TTC549 (cell line): ENCODE data around the gene TKT.

ENCODE experiments used
- FAIRE-seq: peaks from 2 replicates; lab custom pipeline; 2012; peaks lifted over from hg19 to GRCh38; lab: Jason Lieb, UNC

The TKT gene

GRCh38 chr3:53178246-53178645 lies 77.6 kb downstream of the TKT start:
- FAIRE-seq, result no peak

DNA sequence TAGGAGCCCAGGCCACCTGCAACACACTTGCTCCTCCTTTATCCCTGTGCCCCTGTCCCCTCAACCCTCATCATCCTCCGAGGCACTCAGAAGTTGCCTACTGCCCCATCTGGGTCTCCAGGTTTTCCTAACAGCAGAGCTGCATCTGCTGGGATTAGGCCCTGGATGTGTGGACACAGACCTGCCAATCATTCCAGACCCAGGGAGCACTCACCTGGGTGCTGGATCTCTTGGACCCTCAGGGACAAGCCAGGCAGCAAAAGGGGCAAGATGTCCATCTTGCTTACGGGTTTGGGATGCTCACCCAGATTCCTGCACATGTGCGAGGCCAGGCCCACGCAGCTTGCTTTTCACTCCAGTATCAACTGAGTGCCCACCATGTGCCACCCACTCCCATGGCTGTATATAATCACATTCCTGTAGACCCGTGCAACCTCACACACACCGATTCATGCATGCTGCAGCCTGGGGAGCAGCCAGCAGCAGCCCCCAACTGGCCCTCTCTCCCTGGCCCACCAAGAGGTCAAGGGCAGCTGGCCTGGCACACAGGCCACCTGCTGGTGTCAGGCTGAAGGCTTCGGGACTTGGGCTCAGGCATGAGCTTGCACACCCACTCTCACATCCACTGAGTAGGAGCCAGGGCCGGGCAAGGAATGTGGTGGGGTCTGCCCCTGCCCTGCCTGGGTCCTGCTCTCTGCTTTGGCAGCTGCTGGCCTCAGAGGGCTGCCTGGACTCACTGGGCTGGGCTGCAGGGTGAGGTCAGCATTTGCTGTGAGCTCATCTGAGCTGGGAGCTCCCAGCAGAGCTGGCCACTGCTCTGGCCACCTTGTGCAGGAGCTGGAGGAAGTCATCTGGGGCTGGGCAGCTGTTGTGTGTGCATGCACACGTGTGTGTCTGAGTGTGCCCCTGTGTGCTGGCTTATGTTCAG lies 79.9 kb downstream of the TKT start:
- no peak for FAIRE-seq
